Cardiac septum (tissue), 1 donor: Measurements from ENCODE around the gene TRIM15. TPM values are rescaled to one million over a fixed set of nuclear protein-coding genes. Genes with fewer than 3 reads are reported as not detected.

Experiments used
- DNase-seq: peaks from one replicate; pipeline ENCODE4 v3.0.0-alpha.2; 2020; ENCODE audit warnings: low spot score
- intact Hi-C: fragments of 100-400 bp; cut with DNase I; formaldehyde crosslinking; loops from one replicate; pipeline ENCODE4 v1.14.0; 2022
- total RNA-seq: library from RNA; stranded (reverse); fragmentation: NEBNext Ultra II Directional; extraction: Animal tissue kit (Norgen Biotek cat#: 25700); gene quantifications from one replicate; pipeline ENCODE4 v1.2.1, GENCODE V29; 2021
- donor health status: DM: no; HTN: no; CAD: no.

TRIM15 gene
- total RNA-seq, 1 donor from 2014 or later, result not detected

DNA sequence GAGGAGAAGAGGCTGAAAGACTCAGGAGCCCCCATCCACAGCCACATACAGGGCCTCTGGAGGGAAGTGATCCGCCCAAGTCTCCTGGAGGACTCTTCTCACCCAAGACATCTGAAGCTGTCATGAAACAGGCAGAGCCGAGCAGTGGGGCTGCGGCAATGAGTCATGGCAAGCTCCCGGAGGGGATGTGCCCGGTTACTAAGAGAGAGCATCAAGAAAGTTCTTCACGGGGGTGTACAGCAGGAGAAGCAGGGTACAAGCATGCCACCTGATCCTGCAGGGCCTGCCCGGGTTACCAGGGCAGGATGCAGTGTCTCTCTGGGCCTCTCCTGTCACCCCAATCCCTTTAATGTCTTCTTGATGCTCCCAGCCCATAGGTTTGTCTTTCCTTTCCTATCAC lies 28.7 kb downstream of the TRIM15 start:
- DNase-seq, result no peak
- intact Hi-C loops, result no loop called here

DNA sequence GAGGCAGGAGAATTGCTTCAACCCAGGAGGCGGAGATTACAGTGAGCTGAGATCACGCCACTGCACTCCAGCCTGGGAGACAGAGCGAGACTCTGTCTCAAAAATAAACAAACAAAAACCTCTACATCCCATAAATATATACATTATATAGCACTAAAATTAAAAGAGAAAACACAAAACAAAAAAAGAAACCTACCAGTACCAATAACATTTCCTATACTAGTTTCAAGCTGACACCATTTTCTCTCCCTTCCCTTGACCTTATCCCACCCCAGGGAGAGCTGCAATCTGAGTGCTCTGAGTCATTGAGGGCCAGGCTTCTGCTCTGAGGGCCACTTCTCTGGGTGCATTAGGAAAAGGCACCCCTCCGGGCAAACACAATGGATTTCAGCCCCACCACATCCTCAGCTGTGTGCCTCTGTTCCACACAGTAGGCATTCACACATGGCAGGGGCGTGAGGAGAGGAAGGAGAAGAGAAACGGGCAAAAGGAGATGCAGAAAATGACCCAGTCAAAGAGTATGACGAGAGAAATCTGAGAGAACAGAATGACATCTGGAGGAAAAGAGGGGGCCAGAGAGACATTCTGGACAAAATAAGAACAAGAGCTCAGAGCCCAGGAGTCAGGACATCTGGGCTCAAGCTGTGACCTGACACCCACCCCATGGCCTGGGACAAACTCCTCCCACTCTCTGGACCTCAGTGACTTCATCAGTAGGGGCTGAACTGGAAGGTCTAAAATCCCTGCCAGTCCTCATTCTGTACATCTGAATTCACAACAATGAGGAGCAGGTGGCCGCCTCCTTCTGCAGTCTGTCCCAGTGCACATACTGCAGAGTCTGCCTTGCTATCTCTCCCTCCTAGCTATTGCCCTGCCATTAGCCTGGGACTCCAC lies 31.7 kb downstream of the TRIM15 start:
- DNase-seq, result no peak
- intact Hi-C loops, result no loop called here

DNA sequence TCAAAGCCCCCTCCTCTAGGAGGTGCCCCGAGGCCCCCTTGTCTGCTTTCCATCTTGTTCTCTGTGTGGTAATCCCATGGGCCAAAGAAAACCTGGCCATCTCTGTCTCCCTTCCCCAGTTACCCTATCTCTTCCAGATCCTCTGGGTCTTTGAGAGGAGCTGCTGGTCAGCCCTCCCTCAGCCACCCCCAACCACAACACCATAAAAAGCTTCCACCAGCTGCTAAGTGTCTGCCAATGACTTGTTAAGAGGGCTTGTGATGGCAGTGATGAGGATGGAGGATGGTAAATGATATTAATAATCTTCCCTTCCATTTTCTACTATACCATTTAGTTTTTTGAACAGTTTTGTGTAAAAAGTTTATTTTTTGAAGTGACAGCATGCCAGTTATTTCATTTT lies 32.6 kb downstream of the TRIM15 start:
- no peak for DNase-seq
- intact Hi-C loops, result no loop called here

DNA sequence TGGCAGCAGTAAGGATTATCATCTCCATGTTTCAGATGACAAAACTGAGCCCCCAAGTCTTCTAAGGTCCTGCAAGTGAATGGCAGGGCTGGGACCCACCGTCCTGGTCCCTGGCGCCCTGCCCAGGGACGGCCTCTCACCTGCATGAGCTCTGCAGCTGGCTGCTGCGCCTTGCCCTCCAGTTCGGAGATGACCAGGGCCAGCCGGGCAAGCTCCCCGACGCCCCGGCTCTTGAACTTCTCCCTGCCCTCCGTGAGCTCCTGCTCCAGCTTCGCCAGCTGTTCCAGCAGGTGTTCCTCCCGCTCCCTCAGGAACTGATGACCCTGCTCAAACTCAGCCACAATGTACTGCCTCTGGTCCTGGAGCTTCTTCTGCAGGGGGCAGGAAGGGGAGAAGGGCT lies 33.0 kb downstream of the TRIM15 start:
- DNase-seq, result no peak
- intact Hi-C loops, result no loop called here

DNA sequence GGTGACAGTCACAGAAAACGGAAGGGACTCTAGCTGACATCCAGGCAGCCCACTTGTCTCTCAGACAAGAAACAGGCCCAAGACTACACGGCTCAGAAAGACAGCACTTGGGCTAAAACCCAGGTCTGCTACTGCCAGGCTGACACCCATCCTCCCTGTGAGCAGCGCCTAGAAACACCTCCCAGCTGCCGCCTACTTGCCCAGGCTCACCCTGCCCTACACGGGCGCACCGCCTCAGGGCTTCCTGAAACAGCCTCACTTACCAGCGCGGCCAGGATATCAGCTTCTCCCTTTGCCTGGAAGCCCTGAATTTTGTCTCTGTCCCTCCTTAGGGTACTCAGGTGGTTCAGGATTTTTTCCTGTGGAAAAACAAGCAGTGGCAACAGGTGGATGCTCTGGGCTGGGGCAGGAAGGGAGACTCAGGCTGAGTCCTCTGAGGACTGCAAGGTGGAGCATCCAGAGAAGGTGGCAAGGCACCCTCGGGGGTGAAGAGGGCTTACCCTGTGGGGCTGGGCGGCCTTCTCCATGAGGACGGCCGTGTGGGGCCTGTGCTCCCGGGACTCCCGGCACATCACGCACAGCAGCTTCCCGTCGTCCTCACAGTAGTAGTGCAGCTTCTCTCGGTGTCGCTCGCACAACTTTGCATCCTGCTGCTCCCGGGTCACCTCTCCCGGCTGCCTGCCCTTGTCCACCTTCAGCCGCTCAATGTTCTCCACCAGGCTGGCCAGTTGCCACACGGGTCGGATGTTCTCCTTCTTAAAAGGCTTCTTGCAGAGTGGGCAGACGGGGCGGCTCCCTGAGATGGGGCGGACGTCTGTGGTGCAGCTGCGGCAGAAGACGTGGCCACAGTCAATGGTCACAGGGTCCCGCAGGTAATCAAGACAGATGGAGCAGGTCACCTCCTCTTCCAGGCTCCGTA lies 35.1 kb downstream of the TRIM15 start:
- no peak for DNase-seq
- intact Hi-C loops, result no loop called here

DNA sequence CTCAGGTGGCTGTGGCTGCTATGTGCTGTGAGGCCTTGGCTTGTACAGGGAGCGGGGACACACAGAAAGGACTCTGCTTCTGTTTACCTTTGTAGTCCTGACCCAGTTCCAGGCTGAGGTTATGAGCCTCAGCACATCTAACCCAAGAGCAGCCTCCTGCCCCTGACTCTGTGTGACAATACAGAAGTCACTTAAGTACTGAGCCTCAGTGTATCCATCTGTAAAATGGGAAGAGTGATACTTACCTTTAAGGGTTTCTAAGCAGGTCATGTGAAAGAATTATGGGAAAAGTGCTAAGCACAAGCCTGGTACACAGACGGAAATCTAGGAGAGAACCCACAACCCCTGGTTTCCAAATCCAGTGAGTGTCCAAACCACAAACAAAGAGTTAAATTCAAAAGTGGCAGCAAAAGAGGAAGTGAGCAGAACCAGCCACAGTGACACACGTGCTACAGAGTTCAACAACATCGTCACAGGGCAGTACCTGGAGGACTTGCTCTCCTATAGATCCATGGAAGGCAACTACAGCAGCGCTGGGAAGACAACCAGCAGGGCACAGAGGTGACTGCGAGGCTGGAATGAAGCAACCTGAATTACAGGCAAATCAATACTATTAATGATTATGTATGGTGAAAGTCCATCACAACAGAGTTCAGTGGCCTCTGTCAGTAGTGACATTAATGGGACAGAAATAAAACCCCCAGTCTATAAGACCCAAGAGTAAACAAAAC lies 37.4 kb downstream of the TRIM15 start:
- intact Hi-C loops, result no loop called here
- no peak for DNase-seq

DNA sequence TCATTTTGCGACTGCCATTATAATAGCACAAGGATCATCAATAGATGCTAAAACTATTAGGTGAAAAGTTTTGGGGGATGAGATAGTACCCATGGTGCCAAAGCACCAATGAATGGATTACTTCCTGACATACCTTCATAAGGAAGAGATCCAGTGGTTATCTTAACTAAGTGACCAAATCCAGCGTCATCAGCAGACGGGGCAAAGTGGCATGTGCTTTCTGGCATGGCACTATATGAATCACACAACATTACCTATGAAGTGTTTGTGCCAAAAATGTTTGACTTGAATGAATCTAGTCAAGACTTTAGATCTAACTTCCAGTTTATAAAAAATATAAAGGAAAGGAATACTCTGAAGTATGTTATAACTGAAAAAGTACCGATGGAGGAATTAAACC lies 39.0 kb downstream of the TRIM15 start:
- intact Hi-C loops, result no loop called here
- no peak for DNase-seq

DNA sequence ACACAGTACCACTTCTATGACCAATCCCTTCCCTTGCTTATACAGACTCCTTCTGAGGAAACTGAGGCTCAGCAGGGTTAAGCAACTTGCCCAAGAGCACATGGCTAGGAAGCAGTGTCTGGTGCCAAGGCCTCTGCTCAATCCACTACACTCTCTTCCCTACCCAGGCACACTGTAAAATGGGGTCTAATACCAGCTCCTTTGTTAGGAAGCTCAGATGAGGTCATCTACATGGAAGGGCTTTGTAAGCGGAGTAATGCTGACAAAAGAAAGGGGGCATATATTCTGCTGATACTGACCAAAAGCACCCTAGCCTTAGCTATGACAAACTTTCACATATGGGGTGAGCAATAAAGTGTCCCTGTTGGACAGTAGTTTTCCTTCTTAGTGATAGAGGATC lies 40.8 kb downstream of the TRIM15 start:
- intact Hi-C loops, result no loop called here

DNA sequence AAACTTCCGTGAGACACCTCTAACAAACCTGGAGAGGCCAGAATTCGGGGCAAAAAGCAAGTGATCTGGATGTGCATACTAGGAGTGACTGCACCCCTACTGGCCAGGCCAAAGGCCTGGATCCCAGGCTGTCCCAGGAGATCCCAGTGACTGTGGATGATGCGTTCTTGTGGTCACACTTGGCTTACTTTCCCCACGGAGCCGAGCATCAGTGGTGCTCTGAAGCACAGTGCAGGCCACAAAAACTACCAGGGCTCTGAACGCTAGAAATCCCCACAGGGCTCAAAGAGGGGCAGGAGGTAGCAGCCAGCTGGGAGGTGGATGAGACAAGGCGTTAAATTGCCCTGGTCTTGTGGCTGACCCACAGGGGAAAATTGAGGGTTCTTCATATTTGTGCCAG lies 42.8 kb downstream of the TRIM15 start:
- no peak for DNase-seq
- intact Hi-C loops, result no loop called here

More for the DNA sequence above, 40.8 kb downstream of the TRIM15 start:
- DNase-seq, result no peak

DNA sequence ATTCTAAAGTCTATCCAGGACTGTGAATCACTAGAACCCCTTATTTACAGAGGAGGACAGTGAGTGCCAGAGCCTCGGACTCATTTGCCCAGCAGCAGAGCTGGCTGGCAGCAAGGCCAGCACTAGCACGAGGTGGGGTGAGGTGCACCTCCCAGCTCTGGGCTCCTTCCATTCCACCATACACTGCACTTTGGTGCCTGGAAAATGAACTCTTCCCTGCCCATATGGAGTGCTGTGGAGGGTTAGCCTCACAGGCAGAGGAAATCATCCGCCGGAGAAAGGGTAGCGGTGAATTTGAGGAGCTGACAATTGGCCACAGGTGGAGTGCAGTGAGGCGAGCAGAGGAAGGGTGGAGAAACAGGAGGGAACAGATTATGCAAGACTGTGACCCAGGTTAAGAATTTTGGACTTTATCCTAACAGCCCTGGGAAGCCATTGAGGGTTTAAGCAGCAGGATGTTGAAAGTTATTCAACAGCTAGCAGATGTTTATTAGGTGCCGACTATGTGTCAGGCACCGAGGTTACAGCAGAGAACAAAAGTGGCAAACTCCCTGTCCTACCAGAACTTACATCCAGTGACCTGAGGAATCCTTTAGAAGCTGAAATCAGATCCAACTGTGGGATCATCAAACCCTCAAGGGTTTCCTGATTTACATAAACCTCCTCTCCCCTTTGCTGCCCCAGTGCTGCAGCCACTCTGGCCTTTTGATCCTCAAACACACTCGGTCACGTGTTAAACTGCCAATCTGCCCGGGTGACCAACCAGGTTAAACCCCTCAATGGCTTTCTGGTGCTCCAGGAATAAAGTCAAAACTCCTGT lies 43.7 kb downstream of the TRIM15 start:
- intact Hi-C loops, result no loop called here

DNA sequence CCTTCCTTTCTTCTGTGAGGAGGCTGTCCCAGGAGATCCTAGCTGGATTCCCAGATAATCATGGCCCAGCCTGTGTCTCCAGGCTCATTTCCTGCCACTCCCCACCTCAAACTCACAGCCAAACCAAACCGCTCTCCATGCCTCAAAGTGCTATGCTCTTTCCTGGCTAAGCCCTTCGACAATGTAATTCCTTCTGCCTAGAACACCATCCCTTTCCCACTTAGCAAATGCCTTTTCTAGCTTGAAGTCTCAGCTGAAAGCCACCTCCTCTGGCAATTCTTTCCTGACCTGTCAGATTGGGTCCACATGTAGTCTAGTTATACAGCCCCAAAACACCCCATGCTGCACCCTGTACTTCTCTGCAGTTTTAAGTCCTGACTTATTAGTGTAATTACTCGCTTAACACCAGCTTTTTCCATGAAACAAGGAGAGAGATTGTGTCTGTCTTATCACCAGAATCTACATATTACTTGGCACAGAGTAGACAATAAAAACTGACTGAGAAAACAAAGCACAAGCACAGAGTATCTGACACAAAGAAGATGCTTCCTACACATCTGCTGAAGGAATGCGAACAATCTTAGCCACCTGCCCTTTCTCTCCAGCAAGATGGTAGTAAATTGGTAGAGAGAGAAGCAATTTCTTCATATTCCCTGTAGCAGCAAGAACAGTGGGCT lies 44.4 kb downstream of the TRIM15 start:
- DNase-seq, result no peak
- intact Hi-C loops, result no loop called here

More for the DNA sequence above, 43.7 kb downstream of the TRIM15 start:
- DNase-seq, result no peak

DNA sequence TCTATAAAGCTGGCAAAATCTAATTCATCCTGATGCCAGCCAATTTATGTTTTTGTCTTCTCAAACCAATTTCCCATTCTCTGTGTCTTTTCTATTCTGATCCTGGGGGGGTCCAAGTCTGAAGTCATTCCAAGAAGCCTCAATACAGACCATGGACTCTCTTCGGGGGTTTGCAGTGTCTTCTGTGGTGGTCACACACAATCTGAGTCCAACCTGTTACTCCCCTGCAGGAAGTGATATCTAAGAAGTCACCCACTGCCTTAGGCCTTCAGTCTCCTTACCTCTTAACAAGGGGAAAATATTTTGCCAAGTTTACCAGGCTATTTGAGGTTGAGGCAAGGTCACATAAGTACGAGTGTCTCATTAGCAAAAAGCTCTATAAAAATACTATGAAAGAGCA lies 48.0 kb downstream of the TRIM15 start:
- intact Hi-C loops, result loop anchor here (5.0 kb wide), 1 partner anchor 116 kb away; the partner anchor contains the start of gene TRIM39
- DNase-seq, result no peak

DNA sequence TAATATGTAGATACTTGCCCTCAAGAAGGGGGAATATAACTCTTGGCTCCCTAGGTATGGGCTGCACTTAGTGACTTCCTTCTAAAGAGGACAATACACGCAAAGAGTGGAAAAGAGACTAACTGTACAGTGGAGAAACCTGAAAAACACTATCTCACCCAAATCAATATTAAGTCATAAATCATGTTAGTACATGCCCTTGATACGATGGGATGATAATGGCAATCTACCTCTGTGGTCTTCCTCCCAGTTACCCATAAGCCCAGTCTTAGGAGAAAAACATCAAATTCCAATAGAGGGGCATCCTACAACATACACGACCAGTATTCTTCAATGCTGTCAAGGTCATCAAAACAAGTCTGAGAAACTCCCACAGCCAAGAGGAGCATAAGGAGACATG lies 48.6 kb downstream of the TRIM15 start:
- intact Hi-C loops, result loop anchor here (5.0 kb wide), 1 partner anchor 115 kb away; the partner anchor contains the start of gene TRIM39
- no peak for DNase-seq

DNA sequence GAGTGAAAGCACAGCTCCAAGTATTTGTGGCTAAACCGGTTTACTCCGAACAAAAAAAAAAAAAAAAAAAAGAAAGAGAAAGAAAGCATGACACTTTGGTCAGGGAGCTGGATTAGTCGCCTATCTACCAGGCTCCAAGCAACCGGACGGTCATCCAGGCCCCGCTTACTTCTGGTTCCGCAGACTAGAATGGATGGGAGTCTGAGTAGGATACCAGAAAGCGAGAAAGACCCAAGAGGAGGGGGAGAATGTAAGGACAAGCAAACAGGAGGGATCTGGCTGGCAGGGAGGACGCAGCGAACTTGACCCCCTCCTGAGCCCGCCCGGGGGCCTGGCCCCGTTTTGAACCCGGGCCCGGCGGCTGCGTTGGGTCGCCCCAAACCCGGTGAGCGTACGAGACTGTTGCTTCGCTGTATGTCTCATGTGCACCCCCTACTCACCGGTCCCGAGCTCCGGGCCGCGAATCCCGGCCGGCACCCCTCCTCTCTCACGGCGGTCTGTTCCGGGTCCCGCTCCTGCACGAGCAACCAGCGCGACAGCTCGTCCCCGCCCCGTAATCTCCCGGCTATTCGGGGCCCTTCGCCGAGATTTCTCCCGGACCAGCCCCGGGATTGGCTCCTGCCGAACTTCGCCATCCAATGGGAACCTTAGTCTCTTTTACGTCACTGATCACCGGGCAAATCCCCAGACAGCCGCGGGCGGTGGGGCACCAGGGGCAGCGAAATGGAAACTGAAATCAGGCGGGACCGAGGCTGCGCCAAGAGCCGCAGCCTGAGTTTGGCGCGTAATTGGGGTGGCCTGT lies 49.7 kb downstream of the TRIM15 start, which contains the start of gene TRIM26:
TSS of gene TRIM26 (minus strand) at position 542 of the 802 bp plus-strand sequence. CDS start 14,303 bp downstream, outside the sequence.
- intact Hi-C loops, result loop anchor here (5.0 kb wide), 1 partner anchor 114 kb away; the partner anchor contains the start of gene TRIM39
- peak; percentile 98 for DNase-seq

DNA sequence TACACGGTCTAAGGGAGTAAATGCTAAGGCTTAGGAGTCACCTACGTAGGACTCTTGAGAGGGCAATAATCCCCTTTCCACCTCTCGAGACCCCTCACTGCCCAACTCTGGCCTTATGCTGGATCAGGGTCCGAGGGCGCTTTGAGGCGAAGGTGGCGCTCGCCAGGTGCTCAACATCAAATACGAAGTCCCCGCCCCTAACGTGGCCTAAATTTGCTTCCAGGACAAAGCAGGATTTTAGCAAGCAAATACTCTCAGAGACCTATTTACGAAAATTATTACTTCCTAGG lies 50.3 kb downstream of the TRIM15 start:
- intact Hi-C loops, result loop anchor here (5.0 kb wide), 1 partner anchor 114 kb away; the partner anchor contains the start of gene TRIM39

DNA sequence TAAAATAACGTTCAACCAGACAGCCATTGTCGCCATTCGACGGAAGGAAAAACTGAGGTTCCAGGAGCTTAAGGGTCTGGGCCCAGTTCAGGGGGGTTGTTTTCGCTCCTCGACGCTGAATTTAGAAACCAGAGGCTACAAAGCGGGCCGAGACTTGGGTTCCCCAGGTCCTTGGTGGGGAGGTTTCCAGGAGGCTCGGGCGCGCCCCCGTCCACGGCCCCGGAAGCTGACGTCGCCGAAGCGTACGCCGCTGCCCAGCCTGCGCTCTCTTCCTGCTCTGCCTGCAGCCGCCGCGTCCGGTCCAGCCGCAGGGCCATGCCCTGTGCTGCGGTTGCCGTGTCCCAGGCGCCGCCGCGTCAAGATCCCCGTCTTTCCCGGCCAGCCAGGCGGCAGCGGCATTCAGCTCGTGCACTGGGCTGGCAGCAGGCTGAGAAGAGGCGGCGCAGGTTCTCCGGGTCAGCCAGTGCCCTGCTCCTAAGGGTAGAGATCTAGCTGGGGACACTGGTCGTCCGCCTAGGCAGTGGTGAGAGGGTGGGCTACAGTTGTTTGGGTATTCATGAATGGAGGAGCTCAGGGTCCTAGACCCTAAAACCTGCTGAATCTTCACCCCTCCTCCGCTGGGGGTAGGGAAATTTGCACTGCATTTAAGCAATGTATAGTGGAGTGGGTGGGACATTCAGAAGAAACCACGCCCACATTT lies 50.8 kb downstream of the TRIM15 start:
- peak; percentile 94 for DNase-seq

More for the DNA sequence above, 50.3 kb downstream of the TRIM15 start:
- no peak for DNase-seq

DNA sequence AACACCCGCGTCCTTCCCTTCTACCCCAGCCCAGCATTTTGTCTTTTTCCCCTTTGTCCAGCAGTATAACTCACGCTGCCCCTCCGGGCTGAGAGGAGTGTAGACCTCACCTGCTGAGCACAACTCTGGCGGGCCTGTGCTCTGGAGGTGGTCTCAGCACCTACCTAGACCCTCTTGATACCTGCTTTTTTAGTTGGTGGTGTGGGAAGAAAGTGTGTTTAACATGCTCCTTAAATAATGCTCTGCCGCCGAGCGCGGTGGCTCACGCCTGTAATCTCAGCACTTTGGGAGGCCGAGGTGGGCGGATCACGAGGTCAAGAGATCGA lies 51.3 kb downstream of the TRIM15 start:
- intact Hi-C loops, result loop anchor here (5.0 kb wide), 1 partner anchor 113 kb away; the partner anchor contains the start of gene TRIM39
- DNase-seq, result no peak

More for the DNA sequence above, 50.8 kb downstream of the TRIM15 start:
- intact Hi-C loops, result loop anchor here (5.0 kb wide), 1 partner anchor 113 kb away; the partner anchor contains the start of gene TRIM39
